ENCODE measurements around the gene HSD17B10. TPM values are rescaled to one million over a fixed set of nuclear protein-coding genes. Genes with fewer than 3 reads are reported as not detected.
"Not testable (repeated sequence)": the region's sequence is repeated elsewhere in the genome, so short reads cannot be mapped to it uniquely, and the experiment has no call there.

Gene HSD17B10
- total RNA-seq, 4 donors from 2014 or later: 46.6 to 106 (median 93.6) TPM

GRCh38 chrX:53422086-53422860 is 11.9 kb downstream of the HSD17B10 start, which contains the start of gene SMC1A:
Gene SMC1A, minus strand, starts transcription at chrX:53422654. Its CDS starts 54 bp downstream, at chrX:53422600.
- Histone ChIP-seq H3K9me3 (no peaks in the 10 kb centered on the region), H3K36me3 (no peaks in the 10 kb centered on the region), H3K4me1 (peaks cover 16% of the 10 kb centered on the region), H3K27ac (peak within 1 kb of the TSS; percentile 89), H3K4me3 (peak within 1 kb of the TSS; percentile 59), H3K27me3 (no peaks in the 10 kb centered on the region)
- DNase-seq (ENCODE audit: low spot score in 2 of 2): peak; percentile 97 to 99
- no peak for TF ChIP-seq EP300 (IDR thresholded peaks at IDR 0.05)
- peak in 1 of 2 donors; percentile 66 for TF ChIP-seq POLR2A (IDR thresholded peaks at IDR 0.05)
- WGBS: 5% methylated on average over 37 of the region's 75 CpGs

DNA sequence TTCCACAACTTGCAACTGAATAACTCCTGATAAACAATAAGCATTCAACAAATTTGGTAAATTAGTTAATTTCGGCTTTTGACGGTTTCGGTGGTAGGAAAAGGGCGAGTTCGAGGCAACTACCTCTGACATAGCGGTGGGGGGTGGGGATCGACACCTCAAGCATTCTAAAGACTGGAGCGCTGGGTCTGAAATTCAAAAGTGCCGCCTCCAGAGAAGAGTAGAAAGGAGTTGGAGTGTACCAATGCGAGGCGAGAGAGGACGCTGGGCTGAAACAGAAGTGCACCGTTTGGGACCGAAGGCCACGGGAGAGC is 12.4 kb downstream of the HSD17B10 start:
- peaks cover 16% of the 10 kb centered on the region for H3K4me1 ChIP-seq
- 10% methylated on average over 15 of the region's 15 CpGs for WGBS
- H3K27ac ChIP-seq: peak overlapping the region; percentile 89
- no peaks in the 10 kb centered on the region for H3K27me3 ChIP-seq
- no peaks in the 10 kb centered on the region for H3K36me3 ChIP-seq
- H3K4me3 ChIP-seq: peak overlapping the region; percentile 59
- no peak for DNase-seq (ENCODE audit: low spot score in 2 of 2)
- H3K9me3 ChIP-seq: no peaks in the 10 kb centered on the region
- TF ChIP-seq EP300 (IDR thresholded peaks at IDR 0.05) (no peak), POLR2A (IDR thresholded peaks at IDR 0.05) (no peak), POLR2AphosphoS5 (IDR thresholded peaks at IDR 0.05) (no peak)
- TF ChIP-seq, protein P1, sequence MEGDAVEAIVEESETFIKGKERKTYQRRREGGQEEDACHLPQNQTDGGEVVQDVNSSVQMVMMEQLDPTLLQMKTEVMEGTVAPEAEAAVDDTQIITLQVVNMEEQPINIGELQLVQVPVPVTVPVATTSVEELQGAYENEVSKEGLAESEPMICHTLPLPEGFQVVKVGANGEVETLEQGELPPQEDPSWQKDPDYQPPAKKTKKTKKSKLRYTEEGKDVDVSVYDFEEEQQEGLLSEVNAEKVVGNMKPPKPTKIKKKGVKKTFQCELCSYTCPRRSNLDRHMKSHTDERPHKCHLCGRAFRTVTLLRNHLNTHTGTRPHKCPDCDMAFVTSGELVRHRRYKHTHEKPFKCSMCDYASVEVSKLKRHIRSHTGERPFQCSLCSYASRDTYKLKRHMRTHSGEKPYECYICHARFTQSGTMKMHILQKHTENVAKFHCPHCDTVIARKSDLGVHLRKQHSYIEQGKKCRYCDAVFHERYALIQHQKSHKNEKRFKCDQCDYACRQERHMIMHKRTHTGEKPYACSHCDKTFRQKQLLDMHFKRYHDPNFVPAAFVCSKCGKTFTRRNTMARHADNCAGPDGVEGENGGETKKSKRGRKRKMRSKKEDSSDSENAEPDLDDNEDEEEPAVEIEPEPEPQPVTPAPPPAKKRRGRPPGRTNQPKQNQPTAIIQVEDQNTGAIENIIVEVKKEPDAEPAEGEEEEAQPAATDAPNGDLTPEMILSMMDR (IDR thresholded peaks at IDR 0.05): no peak

DNA sequence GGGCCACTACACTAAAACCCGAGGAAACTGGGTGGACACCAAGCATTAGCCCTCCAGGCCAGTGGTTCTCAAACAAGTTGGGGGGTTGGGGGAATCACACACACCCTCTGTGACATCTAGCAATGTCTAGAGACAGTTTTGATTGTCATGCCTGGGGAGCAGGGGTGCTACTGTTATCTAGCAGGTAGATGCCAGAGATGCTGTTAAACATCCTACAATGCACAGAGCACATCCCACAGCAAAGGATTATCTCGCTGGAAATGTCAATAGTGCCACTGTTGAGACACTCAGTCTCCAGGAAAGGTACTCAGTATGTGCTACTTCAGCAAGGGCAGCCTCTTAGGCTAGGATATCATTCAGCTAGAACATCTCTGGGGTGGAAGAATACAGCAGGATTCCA is 13.0 kb downstream of the HSD17B10 start:
- H3K27me3 ChIP-seq: no peaks in the 10 kb centered on the region
- DNase-seq (ENCODE audit: low spot score in 2 of 2): no peak
- H3K27ac ChIP-seq: no peak overlapping the region
- 13% methylated on average over 2 of the region's 2 CpGs for WGBS
- TF ChIP-seq POLR2AphosphoS5 (IDR thresholded peaks at IDR 0.05): no peak
- TF ChIP-seq POLR2A (IDR thresholded peaks at IDR 0.05): no peak
- TF ChIP-seq, protein P1 (IDR thresholded peaks at IDR 0.05): no peak
- TF ChIP-seq EP300 (IDR thresholded peaks at IDR 0.05): no peak
- peak overlapping the region; percentile 59 for H3K4me3 ChIP-seq
- H3K4me1 ChIP-seq: peaks cover 16% of the 10 kb centered on the region
- no peaks in the 10 kb centered on the region for H3K36me3 ChIP-seq
- H3K9me3 ChIP-seq: no peaks in the 10 kb centered on the region

DNA sequence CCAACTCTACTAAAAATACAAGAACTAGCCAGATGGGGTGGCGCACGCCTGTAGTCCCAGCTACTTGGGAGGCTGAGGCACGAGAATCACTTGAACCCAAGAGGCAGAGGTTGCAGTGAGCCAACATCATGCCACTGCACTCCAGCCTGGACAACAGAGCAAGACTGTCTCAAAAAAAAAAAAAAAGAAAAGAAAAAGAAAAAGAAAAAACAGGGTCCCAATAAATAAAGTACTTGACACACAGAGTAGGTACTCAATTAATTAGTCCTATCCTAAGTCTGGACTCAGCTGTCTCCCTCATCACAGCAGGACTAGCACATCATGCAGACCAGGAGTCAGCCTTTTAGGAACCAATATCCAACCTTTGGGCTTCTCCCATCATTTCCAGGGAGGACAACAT is 13.8 kb downstream of the HSD17B10 start:
- not testable (repeated sequence) for H3K36me3 ChIP-seq; DNase-seq (ENCODE audit: low spot score in 2 of 2); H3K27me3 ChIP-seq; H3K9me3 ChIP-seq; H3K4me3 ChIP-seq; H3K27ac ChIP-seq
- peaks cover 16% of the 10 kb centered on the region for H3K4me1 ChIP-seq
- WGBS: 100% methylated on average over 3 of the region's 3 CpGs

GRCh38 chrX:53412446-53412845 is 21.7 kb downstream of the HSD17B10 start:
- H3K4me1 ChIP-seq: no peaks in the 10 kb centered on the region
- H3K27me3 ChIP-seq: no peaks in the 10 kb centered on the region
- H3K9me3 ChIP-seq: no peaks in the 10 kb centered on the region
- H3K27ac ChIP-seq: no peak overlapping the region
- no peak for DNase-seq (ENCODE audit: low spot score in 2 of 2)
- peaks cover 49% of the 10 kb centered on the region for H3K36me3 ChIP-seq
- TF ChIP-seq, protein P1 (IDR thresholded peaks at IDR 0.05): no peak
- TF ChIP-seq EP300 (IDR thresholded peaks at IDR 0.05) (no peak), POLR2AphosphoS5 (IDR thresholded peaks at IDR 0.05) (no peak), POLR2A (IDR thresholded peaks at IDR 0.05) (no peak)
- 91% methylated on average over 2 of the region's 2 CpGs for WGBS
- H3K4me3 ChIP-seq: no peak overlapping the region

- H3K27ac ChIP-seq: no peak overlapping the region
- no peaks in the 10 kb centered on the region for H3K9me3 ChIP-seq
- H3K27me3 ChIP-seq: no peaks in the 10 kb centered on the region
- H3K4me1 ChIP-seq: no peaks in the 10 kb centered on the region
- H3K36me3 ChIP-seq: peaks cover 59% of the 10 kb centered on the region
- DNase-seq (ENCODE audit: low spot score in 2 of 2): no peak
- H3K4me3 ChIP-seq: no peak overlapping the region
- 90% methylated on average over 10 of the region's 10 CpGs for WGBS
- TF ChIP-seq, protein P1 (IDR thresholded peaks at IDR 0.05): no peak
- no peak for TF ChIP-seq POLR2A (IDR thresholded peaks at IDR 0.05)
Measured at GRCh38 chrX:53403535-53403934, 30.6 kb downstream of the HSD17B10 start.
